CD4-positive, alpha-beta T cell treated with Interferon alpha-2 for 1 hour (primary cell): ENCODE measurements around the gene LRR1.

Source experiments
- DNase-seq, 2 donors: peaks; one replicate each; pipeline ENCODE4 v3.0.0-alpha.2; 2020 to 2022

The LRR1 gene

GRCh38 chr14:49598485-49599300, at the start of gene LRR1:
Gene LRR1 (plus strand): TSS chr14:49598940. CDS start chr14:49599021, 81 bp downstream.
- DNase-seq = peak; percentile 83 to 88

- no peak for DNase-seq
Observed at GRCh38 chr14:49549446-49549845, 49.3 kb upstream of the LRR1 start.

- DNase-seq = no peak
Observed at GRCh38 chr14:49549881-49550280, 48.9 kb upstream of the LRR1 start.

- DNase-seq = no peak
Observed at GRCh38 chr14:49550286-49551184, 48.2 kb upstream of the LRR1 start.

- no peak for DNase-seq
Observed at GRCh38 chr14:49551569-49551968, 47.2 kb upstream of the LRR1 start.

- DNase-seq = no peak
Observed at GRCh38 chr14:49553106-49553505, 45.6 kb upstream of the LRR1 start.

- no peak for DNase-seq
Observed at GRCh38 chr14:49553892-49554291, 44.8 kb upstream of the LRR1 start.

GRCh38 chr14:49559979-49560768, 38.6 kb upstream of the LRR1 start:
- DNase-seq = no peak

- DNase-seq = no peak
Observed at GRCh38 chr14:49566714-49567113, 32.0 kb upstream of the LRR1 start.

- no peak for DNase-seq
Observed at GRCh38 chr14:49569281-49569680, 29.5 kb upstream of the LRR1 start.

- DNase-seq = no peak
Observed at GRCh38 chr14:49574038-49574437, 24.7 kb upstream of the LRR1 start.

- DNase-seq = no peak
Observed at GRCh38 chr14:49578141-49578540, 20.6 kb upstream of the LRR1 start.

GRCh38 chr14:49579841-49580240, 18.9 kb upstream of the LRR1 start:
- no peak for DNase-seq

GRCh38 chr14:49581209-49582112, 17.3 kb upstream of the LRR1 start:
- DNase-seq = no peak

- DNase-seq = no peak
Observed at GRCh38 chr14:49582113-49582977, 16.4 kb upstream of the LRR1 start.

- DNase-seq = no peak
Observed at GRCh38 chr14:49583629-49584028, 15.1 kb upstream of the LRR1 start.

- DNase-seq = no peak
Observed at GRCh38 chr14:49584058-49584457, 14.7 kb upstream of the LRR1 start.

- DNase-seq = peak; percentile 6 to 31
Observed at GRCh38 chr14:49584981-49585640, 13.6 kb upstream of the LRR1 start.

- peak; percentile 99 for DNase-seq
Observed at GRCh38 chr14:49585803-49586672, 12.7 kb upstream of the LRR1 start, which contains the start of gene RPS29. Gene RPS29 (minus strand): TSS chr14:49586380. CDS start chr14:49586346, 34 bp downstream.
